Measurements from ENCODE around the gene ASCL5. TPM values are rescaled to one million over a fixed set of nuclear protein-coding genes. Genes with fewer than 3 reads are reported as not detected.

ASCL5 gene
- total RNA-seq, 6 experiments from 2014 or later = not detected

DNA sequence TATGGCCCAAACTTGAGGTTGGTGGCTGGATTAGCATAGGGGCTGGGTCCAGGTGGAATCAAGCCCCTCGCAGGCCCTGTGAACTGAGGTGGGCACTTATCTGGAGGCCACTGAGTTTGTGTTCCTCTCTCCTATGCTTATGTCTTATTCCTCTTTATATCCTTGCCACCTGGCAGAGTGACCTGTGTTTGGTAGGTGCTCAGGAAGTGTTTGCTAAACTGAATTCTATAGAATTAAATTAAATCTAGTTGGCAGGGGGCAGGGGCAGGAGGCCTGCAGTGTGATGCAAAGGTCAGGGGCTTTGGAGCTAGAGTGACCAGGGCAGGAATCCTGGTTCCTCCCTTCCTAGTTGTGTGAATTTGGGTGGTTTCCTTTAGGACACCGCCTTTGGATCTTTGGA, 28.4 kb upstream of the ASCL5 start:
- H3K9me3 Mint-ChIP-seq = no peaks in the 10 kb centered on the region
- no peak overlapping the region for H3K4me3 Mint-ChIP-seq
- H3K27me3 Mint-ChIP-seq (ENCODE audit: insufficient read depth) = peaks cover 28% of the 10 kb centered on the region
- no peak for DNase-seq
- no peak overlapping the region for H3K27ac Mint-ChIP-seq
- 0 out of 2 replicates have a peak, but pooled peaks cover 6% of the 10 kb centered on the region for H3K36me3 Mint-ChIP-seq (ENCODE audit: low read depth)
- peaks cover 12% of the 10 kb centered on the region for H3K4me1 Mint-ChIP-seq (ENCODE audit: low read depth)
- TF ChIP-seq, protein P1, sequence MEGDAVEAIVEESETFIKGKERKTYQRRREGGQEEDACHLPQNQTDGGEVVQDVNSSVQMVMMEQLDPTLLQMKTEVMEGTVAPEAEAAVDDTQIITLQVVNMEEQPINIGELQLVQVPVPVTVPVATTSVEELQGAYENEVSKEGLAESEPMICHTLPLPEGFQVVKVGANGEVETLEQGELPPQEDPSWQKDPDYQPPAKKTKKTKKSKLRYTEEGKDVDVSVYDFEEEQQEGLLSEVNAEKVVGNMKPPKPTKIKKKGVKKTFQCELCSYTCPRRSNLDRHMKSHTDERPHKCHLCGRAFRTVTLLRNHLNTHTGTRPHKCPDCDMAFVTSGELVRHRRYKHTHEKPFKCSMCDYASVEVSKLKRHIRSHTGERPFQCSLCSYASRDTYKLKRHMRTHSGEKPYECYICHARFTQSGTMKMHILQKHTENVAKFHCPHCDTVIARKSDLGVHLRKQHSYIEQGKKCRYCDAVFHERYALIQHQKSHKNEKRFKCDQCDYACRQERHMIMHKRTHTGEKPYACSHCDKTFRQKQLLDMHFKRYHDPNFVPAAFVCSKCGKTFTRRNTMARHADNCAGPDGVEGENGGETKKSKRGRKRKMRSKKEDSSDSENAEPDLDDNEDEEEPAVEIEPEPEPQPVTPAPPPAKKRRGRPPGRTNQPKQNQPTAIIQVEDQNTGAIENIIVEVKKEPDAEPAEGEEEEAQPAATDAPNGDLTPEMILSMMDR (IDR thresholded peaks at IDR 0.05) = no peak

DNA sequence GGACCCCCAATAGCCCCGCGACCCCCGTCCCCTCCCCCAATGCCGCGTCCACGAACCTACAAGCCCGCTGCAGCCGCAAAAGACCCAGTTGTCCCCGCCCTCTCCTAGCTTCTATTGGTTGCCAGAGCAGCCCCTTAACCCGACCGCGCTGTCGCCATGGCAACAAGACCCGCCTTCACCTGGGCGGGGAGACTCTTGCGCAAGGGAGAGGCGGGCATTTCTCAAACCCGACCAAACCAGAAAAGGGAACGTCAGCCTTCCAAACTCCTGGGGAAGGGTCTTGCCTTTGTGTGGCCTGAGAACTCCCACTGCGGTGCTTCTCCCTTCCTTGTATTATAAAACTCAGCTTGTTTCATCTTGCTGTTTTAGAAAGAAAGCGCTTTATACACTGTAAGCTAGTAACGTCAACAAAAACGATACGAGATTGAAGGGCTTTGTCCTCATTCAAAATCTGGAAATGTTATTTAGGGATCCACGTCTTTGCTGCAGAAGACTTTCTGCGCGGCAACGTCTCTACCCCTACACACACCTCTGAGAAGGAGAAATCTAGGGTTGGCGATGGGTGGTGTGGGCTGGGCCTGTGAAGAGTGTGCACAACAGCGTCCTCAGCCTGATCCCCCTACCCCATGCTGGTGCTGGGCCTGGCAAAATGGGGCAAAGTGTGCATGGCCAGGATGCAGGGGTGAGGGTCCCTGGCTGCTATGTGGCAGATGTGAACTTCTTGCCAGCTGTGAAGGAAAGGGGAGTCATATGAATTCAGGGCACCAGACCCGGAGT, 27.6 kb upstream of the ASCL5 start, which contains the start of gene TMEM9:
Gene TMEM9 (minus strand): TSS at position 86 of the 777 bp plus-strand sequence. CDS start 551 bp downstream, outside the sequence.
- Mint-ChIP-seq H3K27me3 (ENCODE audit: insufficient read depth) (peaks cover 21% of the 10 kb centered on the region), H3K4me3 (peak within 1 kb of the TSS; percentile 89), H3K36me3 (ENCODE audit: low read depth) (0 out of 2 replicates have a peak, but pooled peaks cover 6% of the 10 kb centered on the region), H3K4me1 (ENCODE audit: low read depth) (peaks cover 12% of the 10 kb centered on the region), H3K9me3 (no peaks in the 10 kb centered on the region), H3K27ac (peak within 1 kb of the TSS; percentile 80)
- TF ChIP-seq, protein P1 (IDR thresholded peaks at IDR 0.05) = no peak
- DNase-seq = peak; percentile 91

DNA sequence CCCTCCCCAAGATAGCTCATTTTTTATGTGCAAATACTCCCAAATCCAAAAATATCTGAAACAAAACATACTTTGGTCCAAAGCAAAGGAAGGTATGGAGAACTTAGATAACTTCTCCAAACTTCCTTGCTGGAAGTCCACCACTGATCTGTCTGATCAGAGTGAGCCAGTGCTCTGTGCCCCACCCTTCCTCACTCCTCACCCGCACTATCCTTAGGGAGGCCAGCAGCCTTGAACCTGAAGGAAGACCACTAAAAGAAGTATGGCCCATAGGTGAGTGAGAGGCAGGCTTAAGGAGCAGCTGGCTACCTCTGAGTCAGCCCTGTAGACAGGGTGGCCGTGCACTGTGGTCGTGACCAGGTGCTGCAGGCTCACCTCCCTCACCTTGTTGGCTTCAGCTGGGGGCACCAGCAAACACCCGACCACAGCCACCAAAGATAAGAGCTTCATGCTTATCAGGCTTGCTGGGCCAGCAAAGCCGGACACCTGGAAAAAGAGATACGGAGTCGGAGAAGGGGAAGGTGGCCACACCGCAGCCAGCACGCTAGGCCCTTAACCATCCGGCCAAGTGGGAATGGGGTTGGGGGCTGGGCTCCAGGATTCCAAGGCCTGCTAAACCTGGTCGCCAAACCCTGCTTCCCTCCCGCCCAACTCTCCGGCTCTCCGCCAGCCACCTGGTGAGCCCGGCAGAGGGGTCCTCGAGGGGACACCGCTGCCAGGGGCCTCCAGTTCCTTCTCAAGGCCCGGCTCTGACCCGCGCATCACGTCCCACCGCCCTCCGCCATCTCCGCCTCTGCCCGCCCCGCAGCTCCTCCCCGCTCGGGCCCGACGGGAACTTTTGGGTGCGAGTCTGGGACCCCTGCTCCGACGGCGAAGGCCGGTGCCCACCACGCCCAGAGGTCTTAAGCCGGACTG, 26.7 kb upstream of the ASCL5 start:
- H3K27me3 Mint-ChIP-seq (ENCODE audit: insufficient read depth) = peaks cover 16% of the 10 kb centered on the region
- 0 out of 2 replicates have a peak, but pooled peaks cover 10% of the 10 kb centered on the region for H3K36me3 Mint-ChIP-seq (ENCODE audit: low read depth)
- no peaks in the 10 kb centered on the region for H3K9me3 Mint-ChIP-seq
- H3K27ac Mint-ChIP-seq = peak overlapping the region; percentile 80
- no peak for DNase-seq
- H3K4me3 Mint-ChIP-seq = peak overlapping the region; percentile 89
- peaks cover 12% of the 10 kb centered on the region for H3K4me1 Mint-ChIP-seq (ENCODE audit: low read depth)
- TF ChIP-seq, protein P1 (IDR thresholded peaks at IDR 0.05) = no peak

DNA sequence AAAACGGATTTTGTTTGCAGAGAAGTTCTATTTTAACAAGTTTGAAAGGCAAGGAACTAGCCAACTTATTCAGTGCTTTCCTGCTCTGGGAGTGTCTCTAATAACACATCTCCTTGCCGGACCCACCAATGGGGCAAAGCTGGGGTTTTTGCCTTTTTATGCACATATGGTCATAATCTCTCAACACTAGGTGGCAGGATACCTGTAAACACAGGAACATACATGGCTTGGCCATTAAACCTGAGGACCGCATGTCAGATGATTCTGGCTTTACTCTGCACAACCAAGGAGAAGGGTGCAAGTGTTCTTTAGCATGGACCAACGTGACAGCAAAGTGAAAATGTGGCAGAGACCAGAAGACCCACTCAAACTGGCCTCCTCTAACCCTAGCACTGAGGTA, 22.4 kb upstream of the ASCL5 start:
- TF ChIP-seq, protein P1 (IDR thresholded peaks at IDR 0.05) = peak; percentile 77
- DNase-seq = peak; percentile 40
- H3K36me3 Mint-ChIP-seq (ENCODE audit: low read depth) = peaks cover 30% of the 10 kb centered on the region
- no peak overlapping the region for H3K4me3 Mint-ChIP-seq
- peaks cover 7% of the 10 kb centered on the region for H3K4me1 Mint-ChIP-seq (ENCODE audit: low read depth)
- H3K9me3 Mint-ChIP-seq = no peaks in the 10 kb centered on the region
- H3K27ac Mint-ChIP-seq = no peak overlapping the region
- peaks cover 1% of the 10 kb centered on the region; the same call in 1 of the 2 replicates for H3K27me3 Mint-ChIP-seq (ENCODE audit: insufficient read depth)

DNA sequence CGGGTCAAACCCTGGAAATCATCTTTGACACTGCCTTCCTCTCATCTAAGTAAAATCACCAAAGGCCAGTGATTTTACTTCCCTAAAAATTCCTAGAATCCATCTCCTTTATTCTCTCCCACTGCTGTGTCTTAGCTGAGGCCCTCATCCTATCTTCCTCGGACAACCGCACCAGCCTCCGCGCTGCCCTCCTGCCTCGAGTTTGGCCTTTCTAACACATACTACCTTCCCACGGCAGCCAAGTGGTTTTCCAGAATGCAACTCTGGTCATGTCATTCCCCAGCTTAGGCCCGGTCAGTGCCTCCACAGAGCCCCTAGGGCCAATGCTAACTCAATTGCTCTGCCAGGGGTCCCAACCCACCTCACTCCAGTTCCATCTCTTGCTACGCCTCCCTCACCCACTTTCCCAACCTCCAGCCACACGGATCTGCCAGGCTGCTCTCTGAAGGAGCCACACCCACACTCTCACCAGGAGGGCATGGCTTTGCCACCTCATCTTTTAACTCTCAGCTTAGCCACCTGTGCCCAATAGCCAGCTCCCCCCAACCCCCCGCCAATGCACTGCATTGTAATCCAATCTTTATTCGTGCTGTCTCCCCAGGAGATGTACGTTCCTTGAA, 20.5 kb upstream of the ASCL5 start:
- no peak overlapping the region for H3K27ac Mint-ChIP-seq
- H3K9me3 Mint-ChIP-seq = no peaks in the 10 kb centered on the region
- TF ChIP-seq, protein P1 (IDR thresholded peaks at IDR 0.05) = no peak
- no peak for DNase-seq
- no peak overlapping the region for H3K4me3 Mint-ChIP-seq
- H3K27me3 Mint-ChIP-seq (ENCODE audit: insufficient read depth) = peaks cover 1% of the 10 kb centered on the region; the same call in 1 of the 2 replicates
- no peaks in the 10 kb centered on the region for H3K4me1 Mint-ChIP-seq (ENCODE audit: low read depth)
- H3K36me3 Mint-ChIP-seq (ENCODE audit: low read depth) = peaks cover 49% of the 10 kb centered on the region

All from HFFc6 (cell line).